H9 (cell line): ENCODE data around the gene ACVR2B. TPM values are rescaled to one million over a fixed set of nuclear protein-coding genes. Genes with fewer than 3 reads are reported as not detected.
"Not testable (repeated sequence)": the region's sequence is repeated elsewhere in the genome, so short reads cannot be mapped to it uniquely, and the experiment has no call there.

Source experiments
- DNase-seq: peaks from one replicate; pipeline ENCODE4 v3.0.0-alpha.2; 2017
- H2AFZ ChIP-seq: one replicate; pipeline ENCODE4 v1.6.1; 2013; ENCODE audit warnings: mild to moderate bottlenecking, low read length, control low read depth, moderate library complexity
- H2AK5ac ChIP-seq: 2 replicates; pipeline ENCODE4 v1.6.1; 2013; ENCODE audit warnings: low read length, control low read depth, mixed read lengths; ENCODE audit not compliant: insufficient read length
- H2BK120ac ChIP-seq: one replicate; pipeline ENCODE4 v1.6.1; 2013; ENCODE audit warnings: low read depth, mild to moderate bottlenecking, low read length, control low read depth, inconsistent platforms; ENCODE audit not compliant: poor library complexity, severe bottlenecking
- H2BK12ac ChIP-seq: 2 replicates; pipeline ENCODE4 v1.6.1; 2013; ENCODE audit warnings: low read length, control low read depth, mixed read lengths, low read depth; ENCODE audit not compliant: insufficient read length
- H2BK15ac ChIP-seq: 2 replicates; pipeline ENCODE4 v1.6.1; 2013; ENCODE audit warnings: low read depth, low read length, control low read depth
- H2BK20ac ChIP-seq: one replicate; pipeline ENCODE4 v1.6.1; 2013; ENCODE audit warnings: low read depth, mild to moderate bottlenecking, low read length, control low read depth, inconsistent platforms; ENCODE audit not compliant: poor library complexity, severe bottlenecking
- H2BK5ac ChIP-seq: 2 replicates; pipeline ENCODE4 v1.6.1; 2013; ENCODE audit warnings: low read length, control low read depth, mixed read lengths; ENCODE audit not compliant: insufficient read length
- H3K14ac ChIP-seq: 2 replicates; pipeline ENCODE4 v1.6.1; 2013; ENCODE audit warnings: low read length, control low read depth; ENCODE audit not compliant: insufficient read depth
- H3K18ac ChIP-seq: 2 replicates; pipeline ENCODE4 v1.6.1; 2013; ENCODE audit warnings: low read depth, mild to moderate bottlenecking, mixed read lengths, low read length, control low read depth; ENCODE audit not compliant: insufficient read length
- H3K23ac ChIP-seq: 2 replicates; pipeline ENCODE4 v1.6.1; 2013; ENCODE audit warnings: low read length, control low read depth, mixed read lengths, low read depth; ENCODE audit not compliant: insufficient read length
- H3K23me2 ChIP-seq: 2 replicates; pipeline ENCODE4 v1.6.1; 2013; ENCODE audit warnings: low read depth, mild to moderate bottlenecking, mixed read lengths, low read length, control low read depth; ENCODE audit not compliant: insufficient read length, poor library complexity, severe bottlenecking
- H3K27ac ChIP-seq: 2 replicates; pipeline ENCODE4 v1.5.1; 2013; ENCODE audit warnings: low read length, control low read depth, mixed read lengths, low read depth; ENCODE audit not compliant: insufficient read length
- H3K27me3 ChIP-seq: 2 replicates; pipeline ENCODE4 v1.6.1; 2013; ENCODE audit warnings: low read length, control low read depth, inconsistent platforms; ENCODE audit not compliant: insufficient read depth
- H3K4ac ChIP-seq: 2 replicates; pipeline ENCODE4 v1.6.1; 2013; ENCODE audit warnings: low read depth, mild to moderate bottlenecking, control low read depth, inconsistent platforms, low read length, moderate library complexity
- H3K4me1 ChIP-seq: 2 replicates; pipeline ENCODE4 v1.6.1; 2013; ENCODE audit warnings: low read length, control low read depth, inconsistent platforms; ENCODE audit not compliant: insufficient read depth
- H3K4me2 ChIP-seq: 2 replicates; pipeline ENCODE4 v1.6.1; 2013; ENCODE audit warnings: low read length, control low read depth, mixed read lengths; ENCODE audit not compliant: insufficient read length, insufficient read depth
- H3K56ac ChIP-seq: 2 replicates; pipeline ENCODE4 v1.6.1; 2013; ENCODE audit warnings: low read depth, mild to moderate bottlenecking, mixed read lengths, low read length, control low read depth; ENCODE audit not compliant: insufficient read length
- H3K79me1 ChIP-seq: 2 replicates; pipeline ENCODE4 v1.6.1; 2013; ENCODE audit warnings: low read depth, mild to moderate bottlenecking, moderate library complexity, low read length, control low read depth, inconsistent platforms; ENCODE audit not compliant: insufficient read depth, poor library complexity, severe bottlenecking
- H3K79me2 ChIP-seq: 2 replicates; pipeline ENCODE4 v1.6.1; 2013; ENCODE audit warnings: low read length, control low read depth, inconsistent platforms; ENCODE audit not compliant: insufficient read depth
- H3K9ac ChIP-seq: 2 replicates; pipeline ENCODE4 v1.6.1; 2013; ENCODE audit warnings: low read length, control low read depth, mixed read lengths; ENCODE audit not compliant: insufficient read length; ENCODE audit errors: extremely low read depth
- H3K9me3 ChIP-seq: one replicate; pipeline ENCODE4 v1.6.1; 2013; ENCODE audit warnings: low read depth, low read length, inconsistent platforms; ENCODE audit not compliant: control insufficient read depth
- H3T11ph ChIP-seq: one replicate; pipeline ENCODE4 v1.6.1; 2013; ENCODE audit warnings: mild to moderate bottlenecking, low read length, control low read depth, inconsistent platforms
- H4K20me1 ChIP-seq: one replicate; pipeline ENCODE4 v1.6.1; 2013; ENCODE audit not compliant: control insufficient read depth, insufficient read length, insufficient read depth
- H4K5ac ChIP-seq: 2 replicates; pipeline ENCODE4 v1.6.1; 2013; ENCODE audit warnings: low read depth, mild to moderate bottlenecking, mixed read lengths, low read length, control low read depth; ENCODE audit not compliant: insufficient read length
- H4K8ac ChIP-seq: replicated peaks from 2 replicates; pipeline ENCODE4 v1.6.1; 2013; ENCODE audit warnings: low read length, control low read depth, mixed read lengths, low read depth; ENCODE audit not compliant: insufficient read length
- H4K91ac ChIP-seq: 2 replicates; pipeline ENCODE4 v1.6.1; 2013; ENCODE audit warnings: low read depth, mild to moderate bottlenecking, moderate library complexity, mixed read lengths, low read length, control low read depth; ENCODE audit not compliant: insufficient read length
- H3K27ac Mint-ChIP-seq, 3 experiments: 2 replicates in 2 of 3; 3 replicates in 1 of 3; pipeline ENCODE4 v1.8.0; 2020 to 2021; ENCODE audit warnings: mixed read lengths in 3 of 3, mild to moderate bottlenecking in 1 of 3, moderate library complexity in 1 of 3
- H3K27me3 Mint-ChIP-seq: 2 replicates; pipeline ENCODE4 v1.8.0; 2021; ENCODE audit warnings: low read depth, mild to moderate bottlenecking, moderate library complexity, mixed read lengths
- H3K36me3 Mint-ChIP-seq, 3 experiments: 2 replicates in 2 of 3; 3 replicates in 1 of 3; pipeline ENCODE4 v1.8.0; 2020 to 2021; ENCODE audit warnings: low read depth in 3 of 3, mixed read lengths in 3 of 3; ENCODE audit not compliant: insufficient read depth in 1 of 3
- H3K4me1 Mint-ChIP-seq, 2 experiments: 2 replicates each; pipeline ENCODE4 v1.8.0; 2020; ENCODE audit warnings: mixed read lengths in 2 of 2
- H3K4me3 Mint-ChIP-seq, 2 experiments: 2 replicates in 1 of 2; 3 replicates in 1 of 2; pipeline ENCODE4 v1.8.0; 2020 to 2021; ENCODE audit warnings: mild to moderate bottlenecking in 2 of 2, mixed read lengths in 2 of 2, moderate library complexity in 1 of 2
- H3K9me3 Mint-ChIP-seq, 2 experiments: 2 replicates in 1 of 2; 3 replicates in 1 of 2; pipeline ENCODE4 v1.8.0; 2020; ENCODE audit warnings: mild to moderate bottlenecking in 2 of 2, mixed read lengths in 2 of 2, moderate library complexity in 1 of 2
- WGBS: extraction: QIAGEN DNeasy Blood & Tissue Kit; methylation state at CpG from one replicate; pipeline ENCODE4 v1.1.7; 2013; ENCODE audit warnings: missing lambda C conversion rate, low lambda C conversion rate, mixed read lengths; ENCODE audit not compliant: insufficient read length; ENCODE audit errors: extremely low coverage; 5-methylcytosine and 5-hydroxymethylcytosine counted together
- total RNA-seq: library from RNA; stranded (reverse); gene quantifications from 2 replicates; pipeline ENCODE4 v1.2.1, GENCODE V29; 2021

ACVR2B gene
- total RNA-seq, 1 experiment from 2014 or later = 105 TPM

DNA sequence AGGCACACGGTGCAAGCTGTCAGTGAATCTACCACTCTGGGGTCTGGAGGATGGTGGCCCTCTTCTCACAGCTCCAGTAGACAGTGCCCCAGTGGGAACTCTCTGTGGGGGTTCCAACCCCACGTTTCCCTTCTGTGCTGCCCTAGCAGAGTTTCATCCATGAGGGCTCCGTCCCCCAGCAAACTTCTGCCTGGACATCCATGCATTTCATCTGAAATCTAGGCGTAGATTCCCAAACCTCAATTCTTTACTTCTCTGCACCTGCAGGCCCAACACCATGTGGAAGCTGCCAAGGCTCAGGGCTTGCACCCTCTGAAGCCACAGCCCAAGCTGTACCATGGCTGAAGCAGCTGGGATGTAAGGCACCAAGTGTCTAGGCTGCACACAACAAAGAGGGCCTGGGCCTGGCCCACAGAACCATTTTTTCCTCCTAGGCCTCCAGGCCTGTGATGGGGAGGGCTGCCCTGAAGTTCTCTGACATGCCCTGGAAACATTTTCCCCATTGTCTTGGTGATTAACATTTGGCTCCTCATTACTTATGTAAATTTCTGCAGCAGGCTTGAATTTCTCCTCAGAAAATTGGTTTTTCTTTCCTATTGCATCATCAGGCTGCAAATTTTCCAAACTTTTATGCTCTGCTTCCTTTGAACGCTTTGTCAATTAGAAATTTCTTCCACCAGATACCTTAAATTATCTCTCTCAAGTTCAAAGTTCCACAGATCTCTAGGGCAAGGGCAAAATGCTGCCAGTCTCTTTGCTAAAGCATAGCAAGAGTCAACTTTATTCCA is 20.6 kb upstream of the ACVR2B start:
- H2BK20ac ChIP-seq, H3K4ac ChIP-seq, DNase-seq, H3K4me1 ChIP-seq, H4K20me1 ChIP-seq, H3K23ac ChIP-seq, H3K9ac ChIP-seq, H3K27ac ChIP-seq, H2AK5ac ChIP-seq, H4K5ac ChIP-seq, H3K18ac ChIP-seq, H3K4me3 Mint-ChIP-seq, H4K91ac ChIP-seq, H3K27me3 ChIP-seq, H2AFZ ChIP-seq, H3K56ac ChIP-seq, H2BK12ac ChIP-seq, H3K4me1 Mint-ChIP-seq, H3K4me2 ChIP-seq, H4K8ac ChIP-seq, H3K23me2 ChIP-seq, H2BK120ac ChIP-seq, H3K27ac Mint-ChIP-seq, H2BK5ac ChIP-seq, H3K79me1 ChIP-seq, H2BK15ac ChIP-seq, H3T11ph ChIP-seq, H3K14ac ChIP-seq, H3K79me2 ChIP-seq: not testable (repeated sequence)
- WGBS = no CpG with 5 or more reads among the region's 5 CpGs
- Mint-ChIP-seq H3K36me3 (peaks cover 31 to 45% (median 41%) of the 10 kb centered on the region in 3 experiments), H3K27me3 (peaks cover 14% of the 10 kb centered on the region), H3K9me3 (peaks cover 72 to 78% of the 10 kb centered on the region in 2 experiments)
- H3K9me3 ChIP-seq = peaks cover 31% of the 10 kb centered on the region

DNA sequence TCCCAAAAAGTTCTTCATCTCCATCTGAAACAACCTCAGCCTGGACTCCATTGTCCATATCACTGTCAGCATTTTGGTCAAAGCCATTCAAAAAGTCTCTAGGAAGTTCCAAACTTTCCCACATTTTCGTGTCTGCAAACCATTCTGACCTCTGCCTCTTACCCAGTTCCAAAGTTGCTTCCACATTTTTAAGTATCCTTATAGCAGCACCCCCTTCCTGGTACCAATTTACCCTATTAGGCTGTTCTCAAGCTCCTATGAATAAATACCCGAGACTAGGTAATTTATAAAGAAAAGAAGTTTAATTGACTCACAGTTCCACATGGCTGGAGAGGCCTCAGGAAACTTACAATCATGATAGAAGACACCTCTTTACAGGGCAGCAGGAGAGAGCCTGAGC is 20.0 kb upstream of the ACVR2B start:
- not testable (repeated sequence) for H2AK5ac ChIP-seq, H3K79me2 ChIP-seq, H3K27ac Mint-ChIP-seq, H3K4me1 Mint-ChIP-seq, H3K23me2 ChIP-seq, H3K4ac ChIP-seq, H3K79me1 ChIP-seq, H3K14ac ChIP-seq, H4K5ac ChIP-seq, H3K18ac ChIP-seq, H4K8ac ChIP-seq, DNase-seq, H3T11ph ChIP-seq, H2BK12ac ChIP-seq, H3K9ac ChIP-seq, H2BK120ac ChIP-seq, H3K27ac ChIP-seq, H3K4me1 ChIP-seq, H2BK5ac ChIP-seq, H3K23ac ChIP-seq, H4K20me1 ChIP-seq, H4K91ac ChIP-seq, H3K27me3 ChIP-seq, H3K4me2 ChIP-seq, H3K56ac ChIP-seq, H2AFZ ChIP-seq, H3K4me3 Mint-ChIP-seq, H2BK15ac ChIP-seq, H2BK20ac ChIP-seq
- WGBS = no CpG with 5 or more reads among the region's 2 CpGs
- Mint-ChIP-seq H3K9me3 (peaks cover 76 to 81% of the 10 kb centered on the region in 2 experiments), H3K36me3 (peaks cover 33 to 45% (median 45%) of the 10 kb centered on the region in 3 experiments), H3K27me3 (peaks cover 14% of the 10 kb centered on the region)
- H3K9me3 ChIP-seq = peaks cover 31% of the 10 kb centered on the region
